Neural progenitor cell (in vitro differentiated cells): ENCODE data around the gene PEAK3. TPM values are rescaled to one million over a fixed set of nuclear protein-coding genes. Genes with fewer than 3 reads are reported as not detected.

Source experiments
- DNase-seq: peaks from one replicate; pipeline ENCODE4 v3.0.0-alpha.2; 2016; ENCODE audit warnings: low spot score
- H2AFZ ChIP-seq: fragments of 200-600 bp; sonication (generic); replicated peaks from 2 replicates; pipeline ENCODE4 v1.6.1; 2016; ENCODE audit warnings: antibody characterized with exemption
- H3F3A ChIP-seq: fragments of 200-600 bp; sonication (generic); 2 replicates; pipeline ENCODE4 v1.6.1; 2016; ENCODE audit warnings: antibody characterized with exemption, low read depth
- H3K27ac ChIP-seq: fragments of 200-600 bp; sonication (generic); 2 replicates; pipeline ENCODE4 v1.5.1; 2016; ENCODE audit warnings: mild to moderate bottlenecking
- H3K27me3 ChIP-seq: fragments of 200-600 bp; sonication (generic); 2 replicates; pipeline ENCODE4 v1.6.1; 2016; ENCODE audit warnings: mild to moderate bottlenecking, moderate library complexity
- H3K36me3 ChIP-seq: fragments of 200-600 bp; sonication (generic); 2 replicates; pipeline ENCODE4 v1.5.1; 2016
- H3K4me1 ChIP-seq: fragments of 200-600 bp; sonication (generic); 2 replicates; pipeline ENCODE4 v1.6.1; 2016; ENCODE audit warnings: mixed run types
- H3K4me2 ChIP-seq: fragments of 200-600 bp; sonication (generic); 2 replicates; pipeline ENCODE4 v1.6.1; 2016
- H3K4me3 ChIP-seq: fragments of 200-600 bp; sonication (generic); 2 replicates; pipeline ENCODE4 v1.5.1; 2016
- H3K79me2 ChIP-seq: fragments of 200-600 bp; sonication (generic); 2 replicates; pipeline ENCODE4 v1.6.1; 2016; ENCODE audit warnings: low read depth
- H3K9ac ChIP-seq: fragments of 200-600 bp; sonication (generic); 2 replicates; pipeline ENCODE4 v1.6.1; 2016
- H3K9me3 ChIP-seq: fragments of 200-600 bp; sonication (generic); 2 replicates; pipeline ENCODE4 v1.5.1; 2016; ENCODE audit warnings: low read depth
- H4K20me1 ChIP-seq: fragments of 200-600 bp; sonication (generic); 2 replicates; pipeline ENCODE4 v1.6.1; 2016; ENCODE audit warnings: low read depth
- H3K27ac Mint-ChIP-seq: 3 replicates; pipeline ENCODE4 v1.8.0; 2021; ENCODE audit warnings: mixed read lengths
- H3K27me3 Mint-ChIP-seq: 2 replicates; pipeline ENCODE4 v1.8.0; 2022; ENCODE audit warnings: low read depth, mild to moderate bottlenecking, inconsistent platforms, moderate library complexity, mixed read lengths; ENCODE audit not compliant: insufficient read depth
- H3K36me3 Mint-ChIP-seq: 3 replicates; pipeline ENCODE4 v1.8.0; 2021; ENCODE audit warnings: mixed read lengths
- H3K4me1 Mint-ChIP-seq: 3 replicates; pipeline ENCODE4 v1.8.0; 2021; ENCODE audit warnings: mixed read lengths
- H3K4me3 Mint-ChIP-seq: 3 replicates; pipeline ENCODE4 v1.8.0; 2021; ENCODE audit warnings: mild to moderate bottlenecking, moderate library complexity, mixed read lengths
- H3K9me3 Mint-ChIP-seq: 3 replicates; pipeline ENCODE4 v1.8.0; 2020; ENCODE audit warnings: mixed read lengths
- CTCF ChIP-seq: fragments of 200-600 bp; sonication (generic); IDR thresholded peaks from 2 replicates; pipeline ENCODE4 v1.5.1; 2017; ENCODE audit warnings: antibody characterized with exemption, mild to moderate bottlenecking
- EZH2 ChIP-seq: fragments of 200-600 bp; sonication (generic); IDR thresholded peaks from 2 replicates; pipeline ENCODE4 v1.6.1; 2017; ENCODE audit warnings: antibody characterized with exemption, mild to moderate bottlenecking, moderate library complexity
- EZH2phosphoT487 ChIP-seq: fragments of 200-600 bp; sonication (generic); IDR thresholded peaks from 2 replicates; pipeline ENCODE4 v1.6.1; 2017; ENCODE audit warnings: antibody characterized with exemption
- total RNA-seq: library from RNA; depleted of rRNA; stranded (reverse); fragments of >200 nt; gene quantifications from 2 replicates; pipeline ENCODE4 v1.2.3, GENCODE V29; 2015; ENCODE audit warnings: low replicate concordance

The PEAK3 gene
- total RNA-seq, 1 donor from 2014 or later = not detected

- peaks cover 65% of the 10 kb centered on the region for H4K20me1 ChIP-seq
- H3K9me3 ChIP-seq = no peaks in the 10 kb centered on the region
- H3K4me1 ChIP-seq = no peaks in the 10 kb centered on the region
- no peak overlapping the region for H3K27ac Mint-ChIP-seq
- no peak overlapping the region for H3K4me3 Mint-ChIP-seq
- H3F3A ChIP-seq = peaks cover 6% of the 10 kb centered on the region
- H3K9ac ChIP-seq = no peak overlapping the region
- no peaks in the 10 kb centered on the region for H3K36me3 ChIP-seq
- TF ChIP-seq EZH2 (no peak), CTCF (no peak), EZH2phosphoT487 (no peak)
- no peak for DNase-seq
- no peak overlapping the region for H3K27ac ChIP-seq
- peaks cover 5% of the 10 kb centered on the region for H3K27me3 Mint-ChIP-seq
- peaks cover 7% of the 10 kb centered on the region for H3K4me1 Mint-ChIP-seq
- no peaks in the 10 kb centered on the region for H3K9me3 Mint-ChIP-seq
- no peak overlapping the region for H3K4me2 ChIP-seq
- no peak overlapping the region for H2AFZ ChIP-seq
- no peaks in the 10 kb centered on the region for H3K27me3 ChIP-seq
- H3K4me3 ChIP-seq = no peak overlapping the region
- H3K79me2 ChIP-seq = peaks cover 25% of the 10 kb centered on the region
- H3K36me3 Mint-ChIP-seq = no peaks in the 10 kb centered on the region
These were observed 35.1 kb downstream of the PEAK3 start for GRCh38 chr19:2246801-2247361.

GRCh38 chr19:2246014-2246620, 35.9 kb downstream of the PEAK3 start:
- Histone ChIP-seq H3K4me2 (no peak overlapping the region), H3F3A (peaks cover 6% of the 10 kb centered on the region), H3K27me3 (no peaks in the 10 kb centered on the region), H3K4me1 (no peaks in the 10 kb centered on the region), H3K79me2 (peaks cover 33% of the 10 kb centered on the region), H2AFZ (no peak overlapping the region), H3K9me3 (no peaks in the 10 kb centered on the region), H4K20me1 (peaks cover 73% of the 10 kb centered on the region), H3K27ac (no peak overlapping the region), H3K36me3 (no peaks in the 10 kb centered on the region), H3K9ac (no peak overlapping the region), H3K4me3 (no peak overlapping the region)
- H3K36me3 Mint-ChIP-seq = no peaks in the 10 kb centered on the region
- peaks cover 13% of the 10 kb centered on the region for H3K4me1 Mint-ChIP-seq
- DNase-seq = no peak
- H3K27me3 Mint-ChIP-seq = peaks cover 5% of the 10 kb centered on the region
- no peak for TF ChIP-seq EZH2phosphoT487
- TF ChIP-seq CTCF = no peak
- TF ChIP-seq EZH2 = no peak
- H3K4me3 Mint-ChIP-seq = no peak overlapping the region
- H3K27ac Mint-ChIP-seq = no peak overlapping the region
- no peaks in the 10 kb centered on the region for H3K9me3 Mint-ChIP-seq

- no peaks in the 10 kb centered on the region for H3K36me3 Mint-ChIP-seq
- Histone ChIP-seq H3K27me3 (no peaks in the 10 kb centered on the region), H3K9ac (no peak overlapping the region), H3K36me3 (no peaks in the 10 kb centered on the region), H3K4me2 (no peak overlapping the region), H3K9me3 (no peaks in the 10 kb centered on the region), H3K79me2 (peaks cover 41% of the 10 kb centered on the region), H2AFZ (no peak overlapping the region), H3K4me1 (peaks cover 8% of the 10 kb centered on the region), H3K27ac (no peak overlapping the region), H3K4me3 (no peak overlapping the region), H4K20me1 (peaks cover 81% of the 10 kb centered on the region), H3F3A (peaks cover 6% of the 10 kb centered on the region)
- H3K27me3 Mint-ChIP-seq = peaks cover 5% of the 10 kb centered on the region
- no peak overlapping the region for H3K4me3 Mint-ChIP-seq
- peaks cover 22% of the 10 kb centered on the region for H3K4me1 Mint-ChIP-seq
- DNase-seq = no peak
- TF ChIP-seq CTCF (no peak), EZH2phosphoT487 (no peak), EZH2 (no peak)
- H3K27ac Mint-ChIP-seq = no peak overlapping the region
- no peaks in the 10 kb centered on the region for H3K9me3 Mint-ChIP-seq
These were observed 36.7 kb downstream of the PEAK3 start for GRCh38 chr19:2245273-2245672.
